HCT116 (cell line): ENCODE measurements around the gene NEUROD1. TPM values are rescaled to one million over a fixed set of nuclear protein-coding genes. Genes with fewer than 3 reads are reported as not detected.

Experiments
- ATAC-seq: fragments of 200-7000 bp; cut with Tn5 transposase; 2 replicates; pipeline ENCODE4 v1.9.1; 2020; ENCODE audit warnings: mild to moderate bottlenecking, moderate library complexity
- BruUV-seq: library from RNA; stranded (reverse); fragments of 400-500 nt; replicated peaks from 2 replicates; lab custom pipeline; 2021; lab: Mats Ljungman, UMichigan
- CTCF ChIA-PET: fragments of 300-600 bp; sonication (Branson Sonifier 250); formaldehyde crosslinking; loops from one replicate; lab custom pipeline; 2021; ENCODE audit warnings: antibody characterized with exemption; lab: Charles Lee
- POLR2A ChIA-PET: fragments of 300-600, 350-600 bp; sonication (Branson Sonifier 250); formaldehyde crosslinking; loops from one replicate; lab custom pipeline; 2021; ENCODE audit warnings: antibody characterized with exemption; lab: Charles Lee
- RAD21 ChIA-PET, 2 experiments: fragments of 300-600 bp; sonication (Branson Sonifier 250); formaldehyde crosslinking; loops; one replicate each; lab custom pipeline; 2023; ENCODE audit warnings: low total read pairs in 2 of 2; ENCODE audit not compliant: uncharacterized antibody in 2 of 2, unreplicated experiment in 2 of 2, low non-redundant PET in 1 of 2; lab: Charles Lee
- DNase-seq: peaks from one replicate; pipeline ENCODE4 v3.0.0-alpha.2; 2010; ENCODE audit warnings: low read depth, low spot score
- H2AFZ ChIP-seq: fragments of 200-600 bp; shearing (Covaris generic), sonication (generic); 2 replicates; pipeline ENCODE4 v1.6.1; 2017; ENCODE audit warnings: low read depth, mixed run types, mixed read lengths, antibody characterized with exemption, low read length; ENCODE audit not compliant: poor library complexity, severe bottlenecking
- H3K27ac ChIP-seq: 2 replicates; pipeline ENCODE4 v1.5.1; 2012; ENCODE audit warnings: low read depth, low read length
- H3K27me3 ChIP-seq: fragments of 200-600 bp; sonication (generic); 2 replicates; pipeline ENCODE4 v1.6.1; 2016; ENCODE audit warnings: mixed run types, low read length, mixed read lengths; ENCODE audit not compliant: insufficient read depth
- H3K36me3 ChIP-seq, 2 experiments: fragments of 200-500 bp in 1 of 2; fragments of 200-600 bp in 1 of 2; sonication (Bioruptor generic) in 1 of 2; sonication (generic) in 1 of 2; 2 replicates each; pipeline versions ENCODE4 v1.5.1 to v1.6.1; 2014 to 2016; ENCODE audit warnings: low read length in 2 of 2, inconsistent platforms in 1 of 2, mixed read lengths in 1 of 2, mixed run types in 1 of 2; ENCODE audit not compliant: insufficient read depth in 2 of 2, control insufficient read depth in 1 of 2
- H3K4me1 ChIP-seq, 2 experiments: fragments of 200-600 bp in 1 of 2; sonication (generic) in 1 of 2; 2 replicates each; pipeline versions ENCODE4 v1.5.1 to v1.6.1; 2012 to 2017; ENCODE audit warnings: low read length in 2 of 2, inconsistent platforms in 1 of 2, mild to moderate bottlenecking in 1 of 2, mixed read lengths in 1 of 2, mixed run types in 1 of 2, moderate library complexity in 1 of 2; ENCODE audit not compliant: insufficient read depth in 2 of 2, control insufficient read depth in 1 of 2
- H3K4me2 ChIP-seq: fragments of 200-600 bp; sonication (generic); 2 replicates; pipeline ENCODE4 v1.6.1; 2017; ENCODE audit warnings: mixed run types, low read length, mixed read lengths
- H3K4me3 ChIP-seq, 2 experiments: fragments of 200-600 bp in 1 of 2; sonication (generic) in 1 of 2; replicated peaks in 1 of 2; 2 replicates each; pipeline ENCODE4 v1.5.1; 2011 to 2016; ENCODE audit warnings: low read length in 2 of 2, control low read depth in 1 of 2, low read depth in 1 of 2, mild to moderate bottlenecking in 1 of 2, mixed read lengths in 1 of 2, mixed run types in 1 of 2
- H3K79me2 ChIP-seq: fragments of 200-600 bp; sonication (generic); 2 replicates; pipeline ENCODE4 v1.6.1; 2017; ENCODE audit warnings: mild to moderate bottlenecking, mixed run types, low read length, moderate library complexity, mixed read lengths; ENCODE audit not compliant: insufficient read depth
- H3K9ac ChIP-seq: fragments of 200-600 bp; sonication (generic); 2 replicates; pipeline ENCODE4 v1.6.1; 2016; ENCODE audit warnings: low read length, mixed read lengths
- H3K9me2 ChIP-seq: fragments of 200-600 bp; sonication (generic), shearing (Covaris generic); 2 replicates; pipeline ENCODE4 v1.6.1; 2017; ENCODE audit warnings: mixed run types, mild to moderate bottlenecking, moderate library complexity; ENCODE audit not compliant: insufficient read depth
- H3K9me3 ChIP-seq, 2 experiments: fragments of 200-500 bp in 1 of 2; fragments of 200-600 bp in 1 of 2; sonication (Bioruptor generic) in 1 of 2; sonication (generic) in 1 of 2; 2 replicates each; pipeline ENCODE4 v1.6.1; 2014 to 2017; ENCODE audit warnings: low read length in 2 of 2, mixed read lengths in 2 of 2, inconsistent platforms in 1 of 2, low read depth in 1 of 2, mild to moderate bottlenecking in 1 of 2, mixed run types in 1 of 2, moderate library complexity in 1 of 2; ENCODE audit not compliant: control insufficient read depth in 1 of 2, insufficient read depth in 1 of 2
- H4K20me1 ChIP-seq: fragments of 200-600 bp; sonication (generic), shearing (Covaris generic); 2 replicates; pipeline ENCODE4 v1.6.1; 2017; ENCODE audit warnings: mixed run types, mild to moderate bottlenecking, moderate library complexity; ENCODE audit not compliant: insufficient read depth
- CBX3 ChIP-seq: IDR thresholded peaks from 2 replicates; pipeline ENCODE4 v1.6.1; 2012; ENCODE audit warnings: low read depth
- CEBPB ChIP-seq: IDR thresholded peaks from 2 replicates; pipeline ENCODE4 v1.6.1; 2012; ENCODE audit warnings: low read depth
- CTCF ChIP-seq, 3 experiments: fragments of 200-600 bp in 1 of 3; sonication (generic) in 1 of 3; IDR thresholded peaks in 2 of 3; conservative IDR thresholded peaks in 1 of 3; 2 replicates each; pipeline ENCODE4 v1.5.1; 2012 to 2017; ENCODE audit warnings: low read depth in 2 of 3, low read length in 2 of 3, antibody characterized with exemption in 1 of 3, borderline replicate concordance in 1 of 3, control low read depth in 1 of 3, mild to moderate bottlenecking in 1 of 3, mixed read lengths in 1 of 3, mixed run types in 1 of 3, moderate library complexity in 1 of 3; ENCODE audit not compliant: insufficient read depth in 1 of 3
- MAX ChIP-seq: IDR thresholded peaks from 2 replicates; pipeline ENCODE4 v1.6.1; 2012
- POLR2AphosphoS5 ChIP-seq: IDR thresholded peaks from 2 replicates; pipeline ENCODE4 v1.6.1; 2011; ENCODE audit warnings: mild to moderate bottlenecking, low read depth, low read length, moderate library complexity
- REST ChIP-seq: IDR thresholded peaks from 2 replicates; pipeline ENCODE4 v1.6.1; 2012; ENCODE audit warnings: low read depth
- SIN3A ChIP-seq: IDR thresholded peaks from 2 replicates; pipeline ENCODE4 v1.6.1; 2012; ENCODE audit warnings: low read depth
- SRF ChIP-seq: IDR thresholded peaks from 2 replicates; pipeline ENCODE4 v1.6.1; 2012; ENCODE audit warnings: low read depth
- ZNF274 ChIP-seq: fragments of 200-500 bp; sonication (Bioruptor generic); IDR thresholded peaks from 2 replicates; pipeline ENCODE4 v1.6.1; 2014; ENCODE audit warnings: mild to moderate bottlenecking, low read depth, low read length, inconsistent platforms
- intact Hi-C: fragments of 100-400 bp; cut with micrococcal nuclease; formaldehyde crosslinking; loops from 2 replicates; pipeline ENCODE4 v1.10.0; 2022
- total RNA-seq: library from RNA; stranded (reverse); gene quantifications from one replicate; pipeline ENCODE4 v1.2.1, GENCODE V29; 2021; ENCODE audit not compliant: unreplicated experiment

NEUROD1 gene
- total RNA-seq, 1 experiment from 2014 or later = not detected

GRCh38 chr2:181725476-181725875 lies 45.2 kb upstream of the NEUROD1 start (continued):
- TF ChIP-seq CTCF (IDR thresholded peaks at IDR 0.05 in 2 of 3, conservative IDR thresholded peaks at IDR 0.05 in 1 of 3; ENCODE audit: borderline replicate concordance in 1 of 3, insufficient read depth in 1 of 3, low read depth in 2 of 3, low read length in 2 of 3) (no peak), SIN3A (no peak)

GRCh38 chr2:181724662-181725061 lies 44.3 kb upstream of the NEUROD1 start:
- ChIA-PET POLR2A (no interaction called here), CTCF (interaction anchor here (1.6 kb wide), 1 partner anchor 10 kb away, joined by 11 read pairs; no protein-coding TSS in a partner anchor), RAD21 (no interaction called here)
- Histone ChIP-seq H4K20me1 (no peaks in the 10 kb centered on the region), H3K27me3 (no peaks in the 10 kb centered on the region), H3K9me3 (peaks cover 4 to 8% of the 10 kb centered on the region in 2 experiments; a peak in 2 of 4 replicates), H3K9me2 (no peaks in the 10 kb centered on the region), H3K36me3 (no peaks in the 10 kb centered on the region), H3K4me3 (no peak overlapping the region), H3K4me2 (no peak overlapping the region), H3K79me2 (no peaks in the 10 kb centered on the region), H2AFZ (no peak overlapping the region), H3K4me1 (no peaks in the 10 kb centered on the region), H3K9ac (no peak overlapping the region), H3K27ac (no peak overlapping the region)
- intact Hi-C loops = no loop called here
- no peak for DNase-seq
- BruUV-seq = no TSS peak
- TF ChIP-seq POLR2AphosphoS5 = no peak
- TF ChIP-seq CEBPB = no peak
- TF ChIP-seq MAX = no peak
- no peak for TF ChIP-seq REST
- no peak for TF ChIP-seq ZNF274
- TF ChIP-seq CBX3 = no peak
- no peak for TF ChIP-seq SRF
- no peak for ATAC-seq
